GM21619 (cell line): ENCODE results near the gene ZIC2.
"Not testable (repeated sequence)": the region's sequence is repeated elsewhere in the genome, so short reads cannot be mapped to it uniquely, and the experiment has no call there.

Experiments used
- ATAC-seq: cut with Tn5 transposase; IDR thresholded peaks from one replicate; pipeline ENCODE4 v1.9.1; 2021; ENCODE audit not compliant: unreplicated experiment

The ZIC2 gene

DNA sequence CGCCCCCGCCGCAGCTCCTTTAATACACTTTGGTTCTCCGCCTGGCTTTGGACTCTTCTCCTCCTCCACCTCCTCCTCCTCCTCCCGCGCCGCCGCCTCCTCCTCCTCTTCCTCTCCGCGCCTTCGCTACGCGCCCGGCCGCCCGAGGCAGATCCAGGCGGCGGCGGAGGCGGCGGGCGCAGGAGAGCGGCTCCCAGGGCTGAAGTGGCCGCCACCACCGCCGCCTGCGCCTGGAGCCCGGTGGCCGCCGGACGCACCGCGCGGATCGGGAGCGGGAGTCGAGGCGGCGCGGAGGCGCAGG is at the start of gene ZIC2:
ZIC2 (plus strand) TSS at position 50 of the 301 bp plus-strand sequence. CDS start 281 bp downstream, outside the sequence.
- ATAC-seq, result no peak

DNA sequence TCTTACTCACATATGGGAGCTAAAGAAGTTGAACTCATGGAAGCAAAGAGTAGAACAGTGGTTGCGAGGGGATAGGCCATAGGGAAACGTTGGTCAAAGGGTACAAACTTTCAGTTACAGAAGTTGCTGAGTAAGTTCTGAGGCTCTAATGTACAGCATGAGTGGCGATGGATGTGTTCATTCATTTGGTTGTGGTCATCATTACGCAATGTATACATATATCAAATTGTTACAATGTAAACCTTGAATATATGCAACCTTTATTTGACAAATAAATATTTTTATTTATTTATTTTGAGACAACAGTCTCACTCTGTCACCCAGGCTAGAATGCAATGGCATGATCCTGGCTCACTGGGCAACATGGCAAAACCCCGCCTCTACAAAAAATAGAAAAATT is 48.7 kb upstream of the ZIC2 start:
- ATAC-seq, result no peak

GRCh38 chr13:99935772-99936171 is 45.8 kb upstream of the ZIC2 start:
- no peak for ATAC-seq

GRCh38 chr13:99938635-99939034 is 42.9 kb upstream of the ZIC2 start:
- ATAC-seq, result no peak

GRCh38 chr13:99941086-99941485 is 40.5 kb upstream of the ZIC2 start:
- ATAC-seq, result no peak

DNA sequence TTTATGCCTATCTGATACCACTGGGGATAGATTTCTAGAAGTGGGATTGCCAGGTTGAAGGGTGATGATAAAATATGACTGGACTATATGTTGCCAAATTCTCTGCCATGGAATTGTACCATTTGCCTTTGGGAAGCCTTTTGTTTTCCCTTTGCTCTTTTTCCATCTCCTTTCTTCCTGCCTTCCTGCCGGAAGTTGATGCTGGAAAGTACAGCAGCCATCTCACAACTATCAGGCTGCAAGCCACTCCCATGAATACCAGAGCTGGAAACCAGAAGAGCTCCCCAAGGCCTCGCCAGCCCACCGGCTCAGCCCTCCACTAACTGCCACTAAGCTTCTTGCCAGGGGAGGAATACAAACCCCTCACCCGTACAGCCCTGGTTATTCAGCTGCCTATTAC is 39.7 kb upstream of the ZIC2 start:
- ATAC-seq, result no peak

GRCh38 chr13:99944102-99944501 is 37.5 kb upstream of the ZIC2 start:
- no peak for ATAC-seq

- ATAC-seq, result no peak
Observed at GRCh38 chr13:99944606-99945005, 37.0 kb upstream of the ZIC2 start.

DNA sequence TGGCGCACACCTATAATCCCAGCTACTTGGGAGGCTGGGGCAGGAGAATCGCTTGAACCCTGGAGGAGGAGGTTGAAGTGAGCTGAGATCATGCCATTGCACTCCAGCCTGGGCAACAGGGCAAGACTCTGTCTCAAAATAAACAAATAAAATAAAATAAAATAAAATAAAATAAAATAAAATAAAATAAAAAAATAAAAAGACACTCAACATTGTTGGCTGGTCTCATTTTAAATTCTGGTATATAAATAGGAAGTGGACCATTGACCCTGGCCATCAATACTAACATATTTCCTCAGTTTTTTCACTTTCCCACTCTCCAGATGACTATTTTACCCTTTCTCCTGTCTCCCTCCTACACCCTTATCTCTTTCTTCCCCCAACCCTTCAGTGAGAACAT is 36.1 kb upstream of the ZIC2 start:
- ATAC-seq, result not testable (repeated sequence)

DNA sequence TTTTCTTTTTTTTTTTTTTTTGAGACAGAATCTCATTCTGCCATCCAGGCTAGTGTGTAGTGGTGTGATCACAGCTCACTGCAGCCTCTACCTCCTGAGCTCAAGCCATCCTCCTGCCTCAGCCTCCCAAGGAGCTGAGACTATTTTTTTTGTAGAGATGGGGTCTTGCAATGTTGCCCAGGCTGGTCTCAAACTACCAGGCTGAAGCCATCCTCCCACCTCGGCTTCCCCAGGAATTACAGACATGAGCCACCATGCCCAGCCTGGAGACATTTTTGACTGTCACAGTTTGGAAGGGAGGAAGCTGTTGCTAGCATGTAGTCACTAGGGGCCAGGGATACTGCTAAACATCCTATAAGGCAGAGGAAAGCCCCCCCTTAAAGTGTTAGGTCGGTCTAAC is 33.9 kb upstream of the ZIC2 start:
- ATAC-seq, result no peak

- no peak for ATAC-seq
Observed at GRCh38 chr13:99948411-99948810, 33.2 kb upstream of the ZIC2 start.

- ATAC-seq, result no peak
Observed at GRCh38 chr13:99948907-99949678, 32.5 kb upstream of the ZIC2 start.

- no peak for ATAC-seq
Observed at GRCh38 chr13:99949679-99950413, 31.7 kb upstream of the ZIC2 start.

DNA sequence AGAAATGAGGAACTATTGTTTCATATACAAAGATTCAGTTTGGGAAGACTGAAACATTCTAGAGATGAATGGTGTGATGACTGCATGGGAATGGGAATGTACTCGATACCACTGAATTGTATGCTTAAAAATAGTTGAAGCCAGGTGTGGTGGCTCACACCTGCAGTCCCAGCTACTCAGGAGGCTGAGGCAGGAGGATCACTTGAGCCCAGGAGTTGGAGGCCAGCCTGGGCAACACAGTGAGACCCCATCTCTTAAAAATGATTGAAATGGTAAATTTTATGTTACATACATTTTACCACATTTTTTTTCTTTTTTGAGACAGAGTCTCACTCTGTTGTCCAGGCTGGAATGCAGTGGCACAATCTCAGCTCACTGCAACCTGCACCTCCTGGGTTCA is 29.9 kb upstream of the ZIC2 start:
- not testable (repeated sequence) for ATAC-seq

- no peak for ATAC-seq
Observed at GRCh38 chr13:99953138-99953755, 28.3 kb upstream of the ZIC2 start.

DNA sequence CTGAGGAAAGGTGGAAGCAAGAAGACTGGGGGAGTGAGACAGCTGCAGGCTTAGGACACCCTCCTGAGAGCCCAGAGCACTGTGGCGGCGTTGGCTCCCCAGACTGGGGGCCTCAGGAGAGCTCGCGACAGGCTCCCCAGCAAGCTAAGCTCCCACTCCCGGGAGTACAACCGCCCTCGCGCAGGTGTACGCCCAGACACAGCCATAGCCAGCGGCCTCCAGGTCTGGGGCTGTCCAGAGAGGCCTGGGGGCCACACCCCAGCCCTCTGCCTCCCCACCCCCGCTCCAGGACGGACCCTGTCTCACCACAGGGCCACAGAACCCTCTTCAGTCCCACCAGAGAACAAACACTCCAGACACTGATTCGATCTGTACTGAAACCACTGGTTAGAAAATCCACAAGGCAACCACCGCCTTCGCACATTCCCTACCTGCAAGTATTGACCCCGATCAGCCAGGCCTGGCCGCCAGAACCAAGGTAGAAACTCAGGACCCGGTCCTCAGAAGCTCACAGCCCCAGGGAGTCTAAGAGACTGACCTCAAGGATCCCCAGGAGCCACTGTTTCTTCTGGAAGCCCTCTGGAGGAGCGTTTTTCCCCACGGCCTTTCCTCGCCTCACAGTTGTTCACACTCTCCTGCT is 26.4 kb upstream of the ZIC2 start:
- no peak for ATAC-seq

GRCh38 chr13:99955747-99956472 is 25.7 kb upstream of the ZIC2 start:
- ATAC-seq, result no peak

- ATAC-seq, result no peak
Observed at GRCh38 chr13:99956473-99957349, 24.9 kb upstream of the ZIC2 start.

DNA sequence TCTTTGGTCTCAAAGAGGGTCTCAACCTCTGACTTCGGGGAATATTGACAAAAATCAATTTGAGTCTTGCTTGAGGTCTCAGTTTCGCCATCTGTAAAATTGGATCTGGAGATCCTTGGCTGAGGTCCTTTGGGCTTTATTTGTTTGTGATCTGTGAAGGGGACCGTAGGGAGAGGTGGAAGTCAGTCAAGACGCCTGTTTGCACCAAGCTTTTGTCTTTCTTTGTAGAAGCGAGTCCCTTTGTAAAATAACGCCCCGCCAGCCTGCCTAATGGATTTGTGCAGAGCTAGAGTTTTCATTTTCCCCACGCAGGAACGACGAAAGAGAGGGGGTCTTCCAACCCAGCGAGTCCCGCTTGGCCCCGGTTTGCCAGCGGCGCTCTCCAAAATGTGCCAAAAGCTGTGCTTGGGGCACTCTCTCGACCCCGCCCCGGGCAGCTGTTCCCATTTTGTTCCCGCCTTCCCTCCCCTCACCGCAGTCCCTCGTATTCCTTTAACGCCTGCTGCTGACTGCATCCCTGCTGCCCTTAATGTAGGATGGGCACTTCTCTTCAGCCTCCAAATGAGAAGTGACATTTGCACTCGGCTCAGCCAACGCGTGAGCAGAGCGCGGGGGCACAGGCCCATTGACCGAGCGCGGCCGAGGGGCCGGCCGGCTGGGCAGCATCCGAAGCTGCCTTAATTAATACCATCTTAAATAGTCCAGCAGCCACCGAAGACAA is 23.0 kb upstream of the ZIC2 start:
- ATAC-seq, result no peak
